ENCODE data around the gene CDH22.

- no peak for TF ChIP-seq CTCF (IDR thresholded peaks at IDR 0.05)
- TF ChIP-seq POLR2AphosphoS5 (IDR thresholded peaks at IDR 0.05) = no peak
- TF ChIP-seq POLR2A (IDR thresholded peaks at IDR 0.05) = no peak
Measured at GRCh38 chr20:46322641-46323040, 14.3 kb upstream of the CDH22 start.
